Keratinocyte (primary cell): ENCODE data around the gene ULK2. TPM values are rescaled to one million over a fixed set of nuclear protein-coding genes. Genes with fewer than 3 reads are reported as not detected.
A peak's percentile ranks its signal among the peaks of the same experiment; 100 is the strongest.

ENCODE experiments used
- DNase-seq: peaks from one replicate; pipeline ENCODE4 v3.0.0-alpha.2; 2011; ENCODE audit warnings: low read depth, missing footprints, low spot score
- FAIRE-seq: peaks from 2 replicates; lab custom pipeline; 2011; peaks lifted over from hg19 to GRCh38; lab: Jason Lieb, UNC
- H2AFZ ChIP-seq: 2 replicates; pipeline ENCODE4 v1.6.0; 2012; ENCODE audit warnings: low read length, control low read depth, inconsistent platforms; ENCODE audit not compliant: control insufficient read depth
- H3K27ac ChIP-seq: 2 replicates; pipeline ENCODE4 v1.5.1; 2011; ENCODE audit warnings: low read length; ENCODE audit not compliant: control insufficient read depth, insufficient read depth
- H3K27me3 ChIP-seq: 3 replicates; pipeline ENCODE4 v1.6.0; 2011; ENCODE audit warnings: low read length; ENCODE audit not compliant: control insufficient read depth, insufficient read depth; ENCODE audit errors: extremely low read depth
- H3K36me3 ChIP-seq, 2 experiments: 2 replicates in 1 of 2; 3 replicates in 1 of 2; pipeline ENCODE4 v1.5.1; 2011; ENCODE audit warnings: low read length in 2 of 2, mild to moderate bottlenecking in 1 of 2; ENCODE audit not compliant: control insufficient read depth in 2 of 2, insufficient read depth in 2 of 2; ENCODE audit errors: extremely low read depth in 1 of 2
- H3K4me1 ChIP-seq: 3 replicates; pipeline ENCODE4 v1.5.1; 2011; ENCODE audit warnings: low read length; ENCODE audit not compliant: control insufficient read depth, insufficient read depth; ENCODE audit errors: extremely low read depth
- H3K4me2 ChIP-seq: 3 replicates; pipeline ENCODE4 v1.6.0; 2011; ENCODE audit warnings: low read depth, low read length; ENCODE audit not compliant: control insufficient read depth, insufficient read depth; ENCODE audit errors: extremely low read depth
- H3K4me3 ChIP-seq, 3 experiments: fragments of 200-600 bp in 1 of 3; sonication (generic) in 1 of 3; 2 replicates in 2 of 3; 3 replicates in 1 of 3; pipeline ENCODE4 v1.5.1; 2011 to 2016; ENCODE audit warnings: low read length in 3 of 3, mild to moderate bottlenecking in 3 of 3, control low read depth in 2 of 3, inconsistent platforms in 1 of 3, low read depth in 1 of 3, mixed read lengths in 1 of 3, mixed run types in 1 of 3, moderate library complexity in 1 of 3; ENCODE audit not compliant: control insufficient read depth in 2 of 3, insufficient read depth in 2 of 3; ENCODE audit errors: extremely low read depth in 1 of 3
- H3K79me2 ChIP-seq: 2 replicates; pipeline ENCODE4 v1.6.0; 2012; ENCODE audit warnings: low read length; ENCODE audit not compliant: control insufficient read depth, insufficient read depth
- H3K9ac ChIP-seq: 3 replicates; pipeline ENCODE4 v1.6.0; 2011; ENCODE audit warnings: low read length; ENCODE audit not compliant: control insufficient read depth, insufficient read depth; ENCODE audit errors: extremely low read depth
- H3K9me1 ChIP-seq: 3 replicates; pipeline ENCODE4 v1.6.0; 2011; ENCODE audit warnings: low read length; ENCODE audit not compliant: control insufficient read depth, insufficient read depth; ENCODE audit errors: extremely low read depth
- H3K9me3 ChIP-seq: 2 replicates; pipeline ENCODE4 v1.5.1; 2012; ENCODE audit warnings: low read depth, low read length; ENCODE audit not compliant: control insufficient read depth
- H4K20me1 ChIP-seq: 3 replicates; pipeline ENCODE4 v1.6.0; 2011; ENCODE audit warnings: low read length; ENCODE audit not compliant: control insufficient read depth, insufficient read depth; ENCODE audit errors: extremely low read depth
- EZH2 ChIP-seq: IDR thresholded peaks from one replicate; pipeline ENCODE4 v1.6.1; 2012; ENCODE audit warnings: inconsistent platforms, mild to moderate bottlenecking, low read length, moderate library complexity
- dilution Hi-C: fragments of 300-500 bp; cut with MboI; formaldehyde crosslinking; loops from one replicate; pipeline ENCODE4 v1.7.0; 2020; ENCODE audit warnings: low sequenced_read_pairs; ENCODE audit not compliant: extremely low pct_ligation_motif_present
- polyA plus RNA-seq, 5 experiments: library from polyadenylated mRNA; depleted of rRNA in 3 of 5; stranded (reverse) in 3 of 5; stranded (forward) in 1 of 5; unstranded in 1 of 5; fragments of >200 nt; gene quantifications; 1 replicate in 1 of 5; 2 replicates in 3 of 5; 3 replicates in 1 of 5; pipeline versions ENCODE4 v1.2.1 to v1.2.3, GENCODE V29; 2011 to 2012; ENCODE audit warnings: missing spikeins in 2 of 5, low read depth in 1 of 5, low replicate concordance in 1 of 5
- TF ChIP-seq, protein P1 (sequence below), 3 experiments: IDR thresholded peaks in 1 of 3; conservative IDR thresholded peaks in 1 of 3; optimal IDR thresholded peaks in 1 of 3; 2 replicates in 2 of 3; 3 replicates in 1 of 3; pipeline versions ENCODE3 to v1.5.1; 2011; ENCODE audit warnings: low read length in 3 of 3, mild to moderate bottlenecking in 3 of 3, moderate library complexity in 2 of 3, control low read depth in 1 of 3, inconsistent platforms in 1 of 3; ENCODE audit not compliant: insufficient read depth in 2 of 3; ENCODE audit errors: extremely low read depth in 1 of 3

Gene ULK2
- polyA plus RNA-seq, 1 donor (not counting 4 experiments of a cell fraction or from before 2014, with no cell fraction given) = 22.1 TPM

DNA sequence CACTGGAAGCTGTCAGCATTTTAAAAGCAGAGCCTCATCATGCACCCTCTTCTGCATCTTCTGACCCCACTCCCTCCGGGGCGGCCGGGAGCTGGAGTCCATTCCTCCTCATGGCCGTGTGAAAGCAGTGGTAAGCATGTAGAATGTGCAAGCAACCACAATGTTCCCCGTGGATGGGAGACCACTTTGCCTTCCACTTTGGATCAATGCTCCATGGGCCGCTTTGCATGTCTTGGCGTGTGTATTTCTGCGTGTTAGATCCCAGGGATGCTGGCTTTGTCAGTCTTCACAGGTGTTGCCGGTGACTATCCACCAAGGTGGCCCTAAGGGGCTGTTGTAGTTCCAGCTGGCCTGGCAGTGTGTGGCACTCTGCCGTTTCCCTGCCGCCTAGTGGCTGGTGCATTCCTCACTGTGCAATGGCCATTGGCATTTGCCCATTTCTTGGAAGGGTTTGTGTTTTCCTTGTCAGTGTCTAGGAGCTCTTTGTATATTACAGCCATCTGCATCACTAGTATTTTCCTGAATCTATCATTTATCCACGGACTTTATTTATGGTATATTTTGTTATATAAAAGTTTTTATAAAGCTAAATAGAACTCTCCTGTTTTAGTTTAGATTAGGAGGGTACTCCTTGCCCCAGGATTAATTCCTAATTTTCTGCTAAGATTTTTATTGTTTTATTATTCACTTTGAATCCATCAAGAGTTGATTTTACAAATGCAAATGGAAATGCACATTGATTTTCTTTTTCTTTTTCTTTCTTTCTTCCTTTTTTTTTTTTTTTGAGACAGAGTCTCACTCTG lies 113.9 kb downstream of the ULK2 start:
- Histone ChIP-seq H4K20me1 (no peaks in the 10 kb centered on the region), H3K4me2 (peak overlapping the region; percentile 72), H3K9me3 (no peaks in the 10 kb centered on the region), H3K9me1 (no peaks in the 10 kb centered on the region), H3K9ac (peak overlapping the region; percentile 57), H3K27ac (peak overlapping the region; percentile 95), H3K79me2 (no peaks in the 10 kb centered on the region), H3K4me1 (peaks cover 44% of the 10 kb centered on the region), H3K4me3 (peak overlapping the region in 2 of 3 experiments; percentile 6 to 35), H2AFZ (peak overlapping the region; percentile 53), H3K36me3 (no peaks in the 10 kb centered on the region), H3K27me3 (no peaks in the 10 kb centered on the region)
- DNase-seq (no peak), FAIRE-seq (peak; percentile 94)
- TF ChIP-seq, protein P1, sequence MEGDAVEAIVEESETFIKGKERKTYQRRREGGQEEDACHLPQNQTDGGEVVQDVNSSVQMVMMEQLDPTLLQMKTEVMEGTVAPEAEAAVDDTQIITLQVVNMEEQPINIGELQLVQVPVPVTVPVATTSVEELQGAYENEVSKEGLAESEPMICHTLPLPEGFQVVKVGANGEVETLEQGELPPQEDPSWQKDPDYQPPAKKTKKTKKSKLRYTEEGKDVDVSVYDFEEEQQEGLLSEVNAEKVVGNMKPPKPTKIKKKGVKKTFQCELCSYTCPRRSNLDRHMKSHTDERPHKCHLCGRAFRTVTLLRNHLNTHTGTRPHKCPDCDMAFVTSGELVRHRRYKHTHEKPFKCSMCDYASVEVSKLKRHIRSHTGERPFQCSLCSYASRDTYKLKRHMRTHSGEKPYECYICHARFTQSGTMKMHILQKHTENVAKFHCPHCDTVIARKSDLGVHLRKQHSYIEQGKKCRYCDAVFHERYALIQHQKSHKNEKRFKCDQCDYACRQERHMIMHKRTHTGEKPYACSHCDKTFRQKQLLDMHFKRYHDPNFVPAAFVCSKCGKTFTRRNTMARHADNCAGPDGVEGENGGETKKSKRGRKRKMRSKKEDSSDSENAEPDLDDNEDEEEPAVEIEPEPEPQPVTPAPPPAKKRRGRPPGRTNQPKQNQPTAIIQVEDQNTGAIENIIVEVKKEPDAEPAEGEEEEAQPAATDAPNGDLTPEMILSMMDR (optimal IDR thresholded peaks at IDR 0.05 in 1 of 3, IDR thresholded peaks at IDR 0.05 in 1 of 3, conservative IDR thresholded peaks at IDR 0.05 in 1 of 3; ENCODE audit: extremely low read depth in 1 of 3, insufficient read depth in 2 of 3, low read length in 3 of 3) = peak; percentile 86 to 97 (median 88)
- no peak for TF ChIP-seq EZH2
- dilution Hi-C loops = no loop called here

DNA sequence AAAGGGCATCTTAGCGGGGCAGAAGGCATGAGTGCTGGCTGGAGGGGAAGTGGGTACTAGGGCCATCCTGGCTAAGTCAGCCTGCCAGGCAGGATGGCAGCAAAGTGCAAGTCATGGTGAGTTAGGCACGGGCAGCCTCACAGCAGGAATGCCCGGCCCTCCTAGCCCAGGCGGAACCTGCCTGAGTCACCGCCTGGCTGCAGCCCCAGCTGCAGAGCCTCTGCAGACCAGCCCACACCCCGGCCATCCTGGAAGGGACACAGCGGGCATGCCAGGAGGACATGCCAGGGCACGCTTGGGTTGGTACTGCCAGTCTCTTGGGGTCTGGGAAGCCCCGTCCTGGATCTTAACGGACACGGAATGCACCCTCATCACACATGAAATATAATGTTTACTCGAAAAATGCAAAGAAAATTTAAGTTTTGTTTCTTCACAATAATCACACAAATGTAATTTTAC lies 114.7 kb downstream of the ULK2 start:
- FAIRE-seq = peak; percentile 97

More for the DNA sequence above, 114.7 kb downstream of the ULK2 start:
- peak; percentile 92 for DNase-seq
- peak overlapping the region in 1 of 3 experiments; percentile 21 for H3K4me3 ChIP-seq
- H3K9ac ChIP-seq = peak overlapping the region; percentile 74
- no peak overlapping the region for H2AFZ ChIP-seq
- H3K27me3 ChIP-seq = no peaks in the 10 kb centered on the region
- H3K79me2 ChIP-seq = no peaks in the 10 kb centered on the region
- peaks cover 52% of the 10 kb centered on the region for H3K4me1 ChIP-seq
- H3K36me3 ChIP-seq = no peaks in the 10 kb centered on the region
- H3K4me2 ChIP-seq = peak overlapping the region; percentile 72
- H4K20me1 ChIP-seq = no peaks in the 10 kb centered on the region
- TF ChIP-seq, protein P1 (optimal IDR thresholded peaks at IDR 0.05 in 1 of 3, IDR thresholded peaks at IDR 0.05 in 1 of 3, conservative IDR thresholded peaks at IDR 0.05 in 1 of 3; ENCODE audit: extremely low read depth in 1 of 3, insufficient read depth in 2 of 3, low read length in 3 of 3) = peak in 1 of 3 experiments; percentile 17
- no peak for TF ChIP-seq EZH2
- H3K9me1 ChIP-seq = no peaks in the 10 kb centered on the region
- H3K27ac ChIP-seq = peak overlapping the region; percentile 95
- no peaks in the 10 kb centered on the region for H3K9me3 ChIP-seq
- dilution Hi-C loops = no loop called here
